ENCODE results near the gene ALK.

- TF ChIP-seq CTCF (IDR thresholded peaks at IDR 0.05) (no peak), POLR2A (IDR thresholded peaks at IDR 0.05) (no peak)
Observed at GRCh38 chr2:29580223-29580622, 341.2 kb downstream of the ALK start.
